Left ventricle myocardium inferior (tissue), 1 donor: ENCODE measurements around the gene PEX11G. TPM values are rescaled to one million over a fixed set of nuclear protein-coding genes. Genes with fewer than 3 reads are reported as not detected.

Source experiments
- DNase-seq: peaks from one replicate; pipeline ENCODE4 v3.0.0-alpha.2; 2020
- H3K27ac ChIP-seq: fragments of 200-600 bp; replicated peaks from 2 replicates; pipeline ENCODE4 v1.8.0; 2021
- H3K27me3 ChIP-seq: fragments of 200-600 bp; 2 replicates; pipeline ENCODE4 v1.8.0; 2021; ENCODE audit warnings: low read depth
- H3K36me3 ChIP-seq: fragments of 200-600 bp; 2 replicates; pipeline ENCODE4 v1.8.0; 2021
- H3K4me1 ChIP-seq: fragments of 200-600 bp; 2 replicates; pipeline ENCODE4 v1.8.0; 2021
- H3K4me3 ChIP-seq: fragments of 200-600 bp; 2 replicates; pipeline ENCODE4 v1.8.0; 2021; ENCODE audit warnings: mild to moderate bottlenecking, moderate library complexity
- H3K9me3 ChIP-seq: fragments of 200-600 bp; replicated peaks from 2 replicates; pipeline ENCODE4 v1.8.0; 2021
- intact Hi-C: fragments of 100-400 bp; cut with micrococcal nuclease; formaldehyde crosslinking; loops from one replicate; pipeline ENCODE4 v1.11.0; 2022
- total RNA-seq: library from RNA; stranded (reverse); fragmentation: NEBNext Ultra II Directional; extraction: Animal tissue kit (Norgen Biotek cat#: 25700); gene quantifications from one replicate; pipeline ENCODE4 v1.2.1, GENCODE V29; 2021
- TF ChIP-seq, protein P1 (sequence below): fragments of 200-600 bp; IDR thresholded peaks from 2 replicates; pipeline ENCODE4 v1.8.0; 2021; ENCODE audit warnings: antibody characterized with exemption, mild to moderate bottlenecking, borderline replicate concordance
- donor health status: DM: no; HTN: yes; CAD: no; lungs with severe emphysema.

Gene PEX11G
- total RNA-seq, 1 donor from 2014 or later: 1.2 TPM

DNA sequence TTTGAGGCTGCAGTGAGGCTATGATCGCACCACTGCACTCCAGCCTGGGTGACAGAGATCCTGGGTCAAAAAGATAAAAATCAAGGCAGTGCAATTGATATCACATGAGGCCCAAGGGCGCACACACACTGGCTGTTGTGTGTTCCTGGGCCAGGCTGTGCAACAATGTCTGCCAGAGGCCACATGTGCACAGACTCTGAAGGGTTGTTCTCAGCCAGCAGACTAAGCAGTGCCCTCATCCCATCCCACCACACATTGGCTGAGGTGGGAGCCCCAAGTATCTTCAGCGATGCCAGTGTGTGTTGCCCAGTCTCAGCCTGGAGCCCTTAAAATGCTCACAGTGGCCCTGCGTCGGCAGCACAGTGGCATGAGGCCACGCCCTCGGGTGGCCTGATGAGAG, 12.6 kb downstream of the PEX11G start:
- H3K27me3 ChIP-seq: no peaks in the 10 kb centered on the region
- peaks cover 5% of the 10 kb centered on the region for H3K4me1 ChIP-seq
- H3K36me3 ChIP-seq: peaks cover 12% of the 10 kb centered on the region
- no peak overlapping the region for H3K27ac ChIP-seq
- intact Hi-C loops: no loop called here
- DNase-seq: no peak
- TF ChIP-seq, protein P1, sequence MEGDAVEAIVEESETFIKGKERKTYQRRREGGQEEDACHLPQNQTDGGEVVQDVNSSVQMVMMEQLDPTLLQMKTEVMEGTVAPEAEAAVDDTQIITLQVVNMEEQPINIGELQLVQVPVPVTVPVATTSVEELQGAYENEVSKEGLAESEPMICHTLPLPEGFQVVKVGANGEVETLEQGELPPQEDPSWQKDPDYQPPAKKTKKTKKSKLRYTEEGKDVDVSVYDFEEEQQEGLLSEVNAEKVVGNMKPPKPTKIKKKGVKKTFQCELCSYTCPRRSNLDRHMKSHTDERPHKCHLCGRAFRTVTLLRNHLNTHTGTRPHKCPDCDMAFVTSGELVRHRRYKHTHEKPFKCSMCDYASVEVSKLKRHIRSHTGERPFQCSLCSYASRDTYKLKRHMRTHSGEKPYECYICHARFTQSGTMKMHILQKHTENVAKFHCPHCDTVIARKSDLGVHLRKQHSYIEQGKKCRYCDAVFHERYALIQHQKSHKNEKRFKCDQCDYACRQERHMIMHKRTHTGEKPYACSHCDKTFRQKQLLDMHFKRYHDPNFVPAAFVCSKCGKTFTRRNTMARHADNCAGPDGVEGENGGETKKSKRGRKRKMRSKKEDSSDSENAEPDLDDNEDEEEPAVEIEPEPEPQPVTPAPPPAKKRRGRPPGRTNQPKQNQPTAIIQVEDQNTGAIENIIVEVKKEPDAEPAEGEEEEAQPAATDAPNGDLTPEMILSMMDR: no peak
- H3K9me3 ChIP-seq: no peaks in the 10 kb centered on the region
- H3K4me3 ChIP-seq: no peak overlapping the region

DNA sequence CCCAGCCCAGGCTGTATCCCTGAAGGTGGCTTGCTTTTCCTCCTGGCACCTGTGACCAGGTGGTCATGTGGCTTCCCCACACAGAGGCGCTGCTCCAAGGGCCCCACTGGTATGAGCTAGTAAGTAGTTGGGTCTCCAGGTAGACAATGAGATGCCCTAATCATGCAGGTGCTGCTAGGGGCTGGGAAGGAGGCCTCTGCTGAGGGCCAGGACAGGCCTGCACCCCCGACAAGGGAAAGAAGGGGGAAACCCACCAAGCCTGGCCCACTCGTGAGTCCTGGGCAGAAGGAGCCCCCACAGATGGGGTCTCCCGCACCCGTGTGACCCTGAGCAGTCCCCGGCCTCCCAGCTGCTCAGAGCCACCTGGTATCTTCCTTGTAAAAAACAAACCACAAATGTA, 13.2 kb downstream of the PEX11G start:
- no peaks in the 10 kb centered on the region for H3K27me3 ChIP-seq
- intact Hi-C loops: no loop called here

DNA sequence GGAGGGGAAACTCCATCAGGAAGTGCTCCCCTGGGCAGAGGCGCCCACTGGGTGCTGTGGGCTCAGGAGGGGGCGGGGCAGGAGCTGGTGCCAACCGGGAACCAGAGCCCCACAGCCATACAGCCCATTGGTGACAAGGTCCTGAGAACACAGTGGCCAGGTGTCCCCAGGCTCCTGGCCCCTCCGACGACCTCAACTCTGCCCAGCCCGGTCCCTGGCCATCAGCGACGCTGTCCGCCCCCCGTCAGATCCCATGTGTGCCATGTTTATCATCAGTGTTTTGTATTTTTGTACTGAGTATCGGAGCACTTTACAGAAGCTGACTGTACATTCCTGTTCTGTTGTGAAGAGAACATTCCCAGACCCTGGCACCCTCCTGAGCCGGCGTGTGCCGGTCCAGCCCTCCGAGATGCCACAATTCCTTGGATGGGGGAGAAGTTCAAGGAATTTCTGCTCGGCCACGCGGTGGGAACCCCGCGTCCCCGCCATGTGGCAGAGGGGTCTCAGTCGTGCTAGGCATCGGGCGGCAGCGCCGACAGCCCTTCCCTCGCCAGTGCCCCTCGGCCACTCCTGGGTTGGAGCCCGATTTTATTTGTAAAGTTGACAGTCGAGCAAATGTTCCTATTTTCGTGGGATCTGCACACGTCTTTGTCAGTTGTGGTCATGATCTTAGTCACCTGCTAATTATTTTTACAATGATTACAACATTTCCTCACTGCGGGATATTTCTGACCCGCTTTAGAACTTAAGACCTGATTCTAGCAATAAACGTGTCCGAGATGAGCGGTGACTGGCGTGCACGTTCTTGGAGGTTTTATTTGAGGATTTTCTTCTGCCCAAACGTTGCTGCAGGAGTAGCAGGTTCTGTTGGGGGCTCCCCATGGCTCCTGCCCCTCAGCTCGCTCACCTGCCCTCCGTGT, 16.9 kb downstream of the PEX11G start:
- H3K9me3 ChIP-seq: no peaks in the 10 kb centered on the region
- no peak for DNase-seq
- no peaks in the 10 kb centered on the region for H3K27me3 ChIP-seq
- H3K27ac ChIP-seq: no peak overlapping the region
- H3K4me1 ChIP-seq: no peaks in the 10 kb centered on the region
- TF ChIP-seq, protein P1: no peak
- peaks cover 55% of the 10 kb centered on the region for H3K36me3 ChIP-seq
- H3K4me3 ChIP-seq: no peak overlapping the region
- intact Hi-C loops: no loop called here

More for the DNA sequence above, 13.2 kb downstream of the PEX11G start:
- Histone ChIP-seq H3K4me1 (peaks cover 5% of the 10 kb centered on the region), H3K9me3 (no peaks in the 10 kb centered on the region), H3K36me3 (peaks cover 18% of the 10 kb centered on the region), H3K27ac (no peak overlapping the region), H3K4me3 (no peak overlapping the region)
- TF ChIP-seq, protein P1: no peak
- DNase-seq: no peak

DNA sequence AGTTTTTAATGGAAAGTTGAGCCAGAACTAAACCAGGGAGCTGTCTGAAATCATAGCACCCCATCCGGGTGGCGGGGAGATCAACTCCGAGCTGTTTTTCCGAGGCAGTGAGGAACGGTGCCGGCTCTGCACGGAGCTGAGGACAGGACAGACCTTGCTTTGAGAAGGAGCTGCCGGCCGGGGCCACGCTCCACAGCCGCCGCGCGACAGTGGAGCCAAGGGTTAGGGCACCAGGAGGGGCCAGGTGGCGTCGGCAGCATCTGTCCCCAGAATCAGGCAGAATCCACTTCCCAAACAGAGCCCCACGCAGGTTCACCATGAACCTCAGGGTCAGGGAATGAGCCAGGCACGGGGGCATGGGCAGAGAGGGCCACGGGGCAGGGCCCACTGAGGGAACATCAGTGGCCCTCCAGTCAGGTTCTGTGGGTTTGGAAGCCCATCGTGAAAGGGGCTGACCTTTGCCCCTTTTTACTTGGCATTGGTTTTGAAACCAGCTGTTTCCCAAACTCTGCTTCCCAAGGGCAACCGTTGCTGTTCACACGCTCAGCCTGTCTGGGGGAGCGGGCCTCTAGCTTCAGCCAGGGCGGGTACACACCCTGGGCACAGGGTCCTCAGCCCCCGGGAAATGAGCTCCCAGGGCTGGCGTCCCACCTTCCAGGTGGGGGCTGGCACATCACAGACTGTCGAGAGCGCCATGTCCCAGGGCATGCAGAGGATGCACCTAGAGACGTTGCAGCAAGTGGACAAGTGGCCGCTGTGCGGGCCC, 18.1 kb downstream of the PEX11G start:
- H3K36me3 ChIP-seq: peaks cover 62% of the 10 kb centered on the region
- TF ChIP-seq, protein P1: no peak
- intact Hi-C loops: no loop called here

DNA sequence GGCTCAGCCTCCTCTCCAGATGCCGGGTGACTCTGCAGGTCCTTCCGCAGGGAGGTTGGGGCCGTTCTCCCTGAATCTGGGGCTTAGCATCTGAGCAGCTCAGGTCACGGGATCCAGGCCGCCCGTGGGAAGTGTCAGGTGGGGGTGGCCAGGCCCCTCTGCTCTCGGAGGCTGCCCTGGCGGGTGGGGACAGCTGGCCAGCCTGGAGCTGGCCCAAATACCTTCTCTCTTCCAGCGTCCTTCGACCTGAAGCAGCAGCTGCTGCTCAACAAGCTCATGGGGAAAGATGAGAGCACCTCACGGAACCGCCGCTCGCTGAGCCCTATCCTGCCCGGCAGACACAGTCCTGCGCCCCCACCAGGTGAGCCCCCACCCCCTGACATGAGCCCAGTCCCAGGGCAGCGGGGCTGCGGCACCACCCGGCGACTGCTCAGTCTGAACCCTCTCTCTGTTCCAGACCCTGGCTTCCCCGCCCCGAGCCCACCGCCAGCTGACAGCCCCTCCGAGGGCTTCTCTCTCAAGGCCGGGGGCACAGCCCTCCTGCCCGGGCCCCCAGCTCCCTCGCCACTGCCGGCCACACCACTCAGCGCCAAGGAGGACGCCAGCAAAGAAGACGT, 19.1 kb downstream of the PEX11G start:
- intact Hi-C loops: no loop called here
- Histone ChIP-seq H3K9me3 (no peaks in the 10 kb centered on the region), H3K27ac (no peak overlapping the region), H3K4me1 (no peaks in the 10 kb centered on the region), H3K27me3 (no peaks in the 10 kb centered on the region), H3K36me3 (peaks cover 70% of the 10 kb centered on the region), H3K4me3 (no peak overlapping the region)
- TF ChIP-seq, protein P1: no peak
- DNase-seq: no peak

More for the DNA sequence above, 18.1 kb downstream of the PEX11G start:
- H3K4me1 ChIP-seq: no peaks in the 10 kb centered on the region
- no peak overlapping the region for H3K27ac ChIP-seq
- H3K9me3 ChIP-seq: no peaks in the 10 kb centered on the region
- no peaks in the 10 kb centered on the region for H3K27me3 ChIP-seq
- no peak for DNase-seq
- H3K4me3 ChIP-seq: no peak overlapping the region
